GM12878 (cell line): ENCODE measurements around the gene ADAM30. TPM values are rescaled to one million over a fixed set of nuclear protein-coding genes. Genes with fewer than 3 reads are reported as not detected.

Source experiments
- ATAC-seq: fragments of 200-7000 bp; cut with Tn5 transposase; 3 replicates; pipeline ENCODE4 v1.9.1; 2020; ENCODE audit warnings: mild to moderate bottlenecking, moderate library complexity
- BruUV-seq: library from RNA; stranded (reverse); fragments of 400-500 nt; replicated peaks from 2 replicates; lab custom pipeline; 2021; lab: Mats Ljungman, UMichigan
- CTCF ChIA-PET: fragments of 300-600 bp; sonication (Branson Sonifier 250); formaldehyde crosslinking; extraction: SDS; loops from one replicate; lab custom pipeline; 2021; ENCODE audit warnings: inconsistent platforms; lab: Yijun Ruan, JAX
- POLR2A ChIA-PET: fragments of 350-600 bp; formaldehyde crosslinking; extraction: SDS; loops from one replicate; lab custom pipeline; 2021; ENCODE audit warnings: inconsistent platforms; lab: Charles Lee
- RAD21 ChIA-PET: fragments of 300-600 bp; sonication (Branson Sonifier 250); formaldehyde crosslinking; loops from one replicate; lab custom pipeline; 2023; ENCODE audit warnings: antibody characterized with exemption; ENCODE audit not compliant: unreplicated experiment; lab: Charles Lee
- SMC1A ChIA-PET: fragments of 300-600 bp; sonication (Branson Sonifier 250); formaldehyde crosslinking; loops from one replicate; lab custom pipeline; 2023; ENCODE audit not compliant: unreplicated experiment, uncharacterized antibody; lab: Charles Lee
- DNase-seq: peaks from one replicate; pipeline ENCODE4 v3.0.0-alpha.2; 2011; ENCODE audit warnings: low read depth, low spot score
- FAIRE-seq: peaks from 3 replicates; lab custom pipeline; 2011; peaks lifted over from hg19 to GRCh38; lab: Jason Lieb, UNC
- H2AFZ ChIP-seq: 2 replicates; pipeline ENCODE4 v1.6.0; 2011; ENCODE audit warnings: low read depth, low read length, control low read depth; ENCODE audit not compliant: control insufficient read depth
- H3K27ac ChIP-seq: 2 replicates; pipeline ENCODE4 v1.5.1; 2011; ENCODE audit warnings: control low read depth; ENCODE audit not compliant: control insufficient read depth, insufficient read depth
- H3K27me3 ChIP-seq, 2 experiments: replicated peaks in 1 of 2; 2 replicates each; pipeline versions ENCODE4 v1.6.0 to v1.6.1; 2011; ENCODE audit warnings: low read length in 1 of 2; ENCODE audit not compliant: control insufficient read depth in 2 of 2, insufficient read depth in 2 of 2
- H3K36me3 ChIP-seq, 2 experiments: 2 replicates each; pipeline ENCODE4 v1.5.1; 2011; ENCODE audit warnings: low read length in 1 of 2; ENCODE audit not compliant: control insufficient read depth in 2 of 2, insufficient read depth in 2 of 2
- H3K4me1 ChIP-seq: 2 replicates; pipeline ENCODE4 v1.6.1; 2011; ENCODE audit warnings: mild to moderate bottlenecking, low read length, moderate library complexity, mixed read lengths; ENCODE audit not compliant: control insufficient read depth, insufficient read depth
- H3K4me2 ChIP-seq: 2 replicates; pipeline ENCODE4 v1.6.0; 2011; ENCODE audit warnings: control low read depth; ENCODE audit not compliant: control insufficient read depth, insufficient read depth
- H3K4me3 ChIP-seq: fragments of 200-600 bp; sonication (generic); 2 replicates; pipeline ENCODE4 v1.5.1; 2016
- H3K79me2 ChIP-seq: 2 replicates; pipeline ENCODE4 v1.6.0; 2011; ENCODE audit warnings: low read length; ENCODE audit not compliant: control insufficient read depth, insufficient read depth
- H3K9ac ChIP-seq: 2 replicates; pipeline ENCODE4 v1.8.0; 2011; ENCODE audit warnings: low read length, control low read depth, mixed read lengths; ENCODE audit not compliant: control insufficient read depth, insufficient read depth
- H3K9me3 ChIP-seq: replicated peaks from 3 replicates; pipeline ENCODE4 v1.5.1; 2011; ENCODE audit warnings: mild to moderate bottlenecking, low read length; ENCODE audit not compliant: control insufficient read depth, insufficient read depth
- H4K20me1 ChIP-seq: 2 replicates; pipeline ENCODE4 v1.6.0; 2011; ENCODE audit not compliant: control insufficient read depth, insufficient read depth
- BCL11A ChIP-seq: IDR thresholded peaks from 2 replicates; pipeline ENCODE4 v1.6.1; 2011; ENCODE audit warnings: low read depth, low read length
- CBX3 ChIP-seq: fragments of 200-600 bp; sonication (generic); IDR thresholded peaks from 2 replicates; pipeline ENCODE4 v1.6.1; 2016; ENCODE audit warnings: low read depth, borderline replicate concordance
- CBX5 ChIP-seq: sonication (generic); IDR thresholded peaks from 2 replicates; pipeline ENCODE4 v1.6.1; 2016; ENCODE audit warnings: low read depth, moderate library complexity, mild to moderate bottlenecking, inconsistent platforms
- HDGF ChIP-seq: fragments of 450-650 bp; IDR thresholded peaks from 2 replicates; pipeline ENCODE4 v1.6.1; 2016; ENCODE audit warnings: antibody characterized with exemption
- IKZF1 ChIP-seq: fragments of 450-650 bp; conservative IDR thresholded peaks from 2 replicates; pipeline ENCODE4 v1.6.1; 2017; ENCODE audit warnings: antibody characterized with exemption, mild to moderate bottlenecking
- IRF4 ChIP-seq: IDR thresholded peaks from 2 replicates; pipeline ENCODE4 v1.6.1; 2011; ENCODE audit warnings: low read depth, low read length
- RUNX3 ChIP-seq: IDR thresholded peaks from 2 replicates; pipeline ENCODE4 v1.6.1; 2012; ENCODE audit warnings: low read length, inconsistent platforms
- SIX5 ChIP-seq: IDR thresholded peaks from 2 replicates; pipeline ENCODE4 v1.6.1; 2011; ENCODE audit warnings: mild to moderate bottlenecking, low read depth, low read length, moderate library complexity; ENCODE audit not compliant: severe bottlenecking
- SREBF1 ChIP-seq: IDR thresholded peaks from 2 replicates; pipeline ENCODE4 v1.6.1; 2012; ENCODE audit warnings: mild to moderate bottlenecking, low read length
- TBL1XR1 ChIP-seq: IDR thresholded peaks from 2 replicates; pipeline ENCODE4 v1.6.1; 2012; ENCODE audit warnings: low read depth, low read length, improper control_type of control experiment
- WRNIP1 ChIP-seq: IDR thresholded peaks from 2 replicates; pipeline ENCODE4 v1.6.1; 2011; ENCODE audit warnings: low read depth, low read length, improper control_type of control experiment, borderline replicate concordance
- YY1 ChIP-seq: IDR thresholded peaks from 2 replicates; pipeline ENCODE4 v1.6.1; 2011; ENCODE audit warnings: low read depth, mild to moderate bottlenecking, low read length
- ZNF24 ChIP-seq: fragments of 450-650 bp; IDR thresholded peaks from 2 replicates; pipeline ENCODE4 v1.6.1; 2017; ENCODE audit warnings: antibody characterized with exemption, mild to moderate bottlenecking
- ZNF274 ChIP-seq: IDR thresholded peaks from one replicate; pipeline ENCODE4 v1.8.0; 2011; ENCODE audit not compliant: insufficient read length, insufficient read depth
- WGBS: methylation state at CpG from one replicate; pipeline ENCODE4 v1.1.6; 2016; ENCODE audit warnings: low lambda C conversion rate; ENCODE audit not compliant: insufficient replicate concordance, insufficient coverage; ENCODE audit errors: missing lambda C conversion rate; 5-methylcytosine and 5-hydroxymethylcytosine counted together
- in situ Hi-C: fragments of 300-500 bp; cut with MboI; formaldehyde crosslinking; loops from 9 replicates; pipeline ENCODE4 v1.14.3; 2018; ENCODE audit warnings: mixed read lengths
- intact Hi-C: fragments of 100-400 bp; cut with micrococcal nuclease; formaldehyde crosslinking; loops from one replicate; pipeline ENCODE4 v1.14.2; 2022; ENCODE audit not compliant: unreplicated experiment
- polyA plus RNA-seq, 11 experiments: library from polyadenylated mRNA; depleted of rRNA in 4 of 11; unstranded in 6 of 11; stranded (reverse) in 5 of 11; fragments of >200 nt; fragmentation: Nextera tagmentation in 4 of 11; fragmentation: Illumina TruSeq in 1 of 11; extraction: Ambion mirVana in 4 of 11; extraction: Trizol in 1 of 11; gene quantifications; 1 replicate in 1 of 11; 2 replicates in 10 of 11; pipeline versions ENCODE4 v1.2.1 to v1.2.3, GENCODE V29; 2011 to 2016; ENCODE audit warnings: inconsistent platforms in 2 of 11, missing spikeins in 2 of 11, low read depth in 1 of 11
- total RNA-seq, 4 experiments: library from RNA; depleted of rRNA in 3 of 4; stranded (reverse); fragments of >200 nt in 3 of 4; fragmentation: Illumina TruSeq in 1 of 4; extraction: Trizol in 1 of 4; gene quantifications; 2 replicates each; pipeline versions ENCODE4 v1.2.1 to v1.2.3, GENCODE V29; 2013 to 2021
- TF ChIP-seq, protein P1 (sequence below): fragments of 450-650 bp; IDR thresholded peaks from 2 replicates; pipeline ENCODE4 v1.6.1; 2017; ENCODE audit warnings: mild to moderate bottlenecking
- TF ChIP-seq, protein P2 (sequence below): IDR thresholded peaks from 2 replicates; pipeline ENCODE4 v1.6.1; 2011; ENCODE audit warnings: mild to moderate bottlenecking, low read depth, low read length, moderate library complexity; ENCODE audit not compliant: insufficient replicate concordance
- TF ChIP-seq, protein P3 (sequence below): fragments of 450-650 bp; IDR thresholded peaks from 2 replicates; pipeline ENCODE4 v1.6.1; 2016; ENCODE audit warnings: mild to moderate bottlenecking, moderate library complexity, borderline replicate concordance

The ADAM30 gene
- total and polyA plus RNA-seq, 10 of the 15 experiments (the other 5 are each of a cell fraction or from before 2014, with no cell fraction given): not detected

DNA sequence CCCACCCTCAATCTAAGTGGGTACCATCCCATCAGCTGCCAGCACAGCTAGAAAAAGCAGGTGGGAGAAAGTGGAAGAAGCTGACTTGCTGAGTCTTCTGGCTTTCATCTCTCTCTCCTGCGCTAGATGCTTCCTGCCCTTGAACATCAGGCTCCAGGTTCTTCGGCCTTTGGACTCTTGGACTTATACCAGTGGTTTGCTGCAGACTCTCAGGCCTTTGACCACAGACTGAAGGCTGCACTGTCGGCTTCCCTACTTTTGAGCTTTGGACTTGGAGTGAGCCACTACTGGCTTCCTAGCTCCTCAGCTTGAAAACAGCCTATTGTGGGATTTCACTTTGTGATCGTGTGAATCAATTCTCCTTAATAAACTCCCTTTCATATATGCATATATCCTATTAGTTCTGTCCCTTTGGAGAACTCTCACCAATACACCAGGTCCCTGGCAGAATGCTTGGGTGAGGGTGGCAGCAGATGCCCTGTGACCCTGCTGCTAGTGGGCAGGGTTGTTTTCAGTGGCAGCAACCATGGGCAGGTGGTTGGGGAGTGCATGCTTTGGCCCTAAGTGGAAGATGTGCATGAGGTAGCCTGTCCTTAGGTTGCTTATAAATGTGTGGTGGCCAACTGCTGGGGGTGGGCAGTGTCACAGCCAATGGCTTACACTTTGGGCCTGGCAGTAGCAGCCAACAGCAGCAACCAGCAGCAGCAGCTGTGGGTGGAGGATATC, 10.8 kb upstream of the ADAM30 start:
- H3K79me2 ChIP-seq: no peaks in the 10 kb centered on the region
- no peak for DNase-seq
- H4K20me1 ChIP-seq: no peaks in the 10 kb centered on the region
- no peak overlapping the region for H3K9ac ChIP-seq
- no peaks in the 10 kb centered on the region; a peak in 2 of 4 replicates for H3K27me3 ChIP-seq
- ATAC-seq: no peak
- no peaks in the 10 kb centered on the region for H3K4me1 ChIP-seq
- no peak for FAIRE-seq
- ChIA-PET POLR2A (no interaction called here), RAD21 (no interaction called here), SMC1A (interaction anchor here (0.6 kb wide), 1 partner anchor 75 kb away, joined by 3 read pairs; no protein-coding TSS in a partner anchor), CTCF (no interaction called here)
- no peaks in the 10 kb centered on the region for H3K36me3 ChIP-seq
- H2AFZ ChIP-seq: no peak overlapping the region
- no peak overlapping the region for H3K4me3 ChIP-seq
- in situ Hi-C loops: no loop called here
- H3K4me2 ChIP-seq: no peak overlapping the region
- WGBS: 44% methylated on average over 4 of the region's 4 CpGs
- no peaks in the 10 kb centered on the region for H3K9me3 ChIP-seq
- no peak overlapping the region for H3K27ac ChIP-seq
- TF ChIP-seq IKZF1: no peak
- TF ChIP-seq ZNF274: no peak
- TF ChIP-seq, protein P1, sequence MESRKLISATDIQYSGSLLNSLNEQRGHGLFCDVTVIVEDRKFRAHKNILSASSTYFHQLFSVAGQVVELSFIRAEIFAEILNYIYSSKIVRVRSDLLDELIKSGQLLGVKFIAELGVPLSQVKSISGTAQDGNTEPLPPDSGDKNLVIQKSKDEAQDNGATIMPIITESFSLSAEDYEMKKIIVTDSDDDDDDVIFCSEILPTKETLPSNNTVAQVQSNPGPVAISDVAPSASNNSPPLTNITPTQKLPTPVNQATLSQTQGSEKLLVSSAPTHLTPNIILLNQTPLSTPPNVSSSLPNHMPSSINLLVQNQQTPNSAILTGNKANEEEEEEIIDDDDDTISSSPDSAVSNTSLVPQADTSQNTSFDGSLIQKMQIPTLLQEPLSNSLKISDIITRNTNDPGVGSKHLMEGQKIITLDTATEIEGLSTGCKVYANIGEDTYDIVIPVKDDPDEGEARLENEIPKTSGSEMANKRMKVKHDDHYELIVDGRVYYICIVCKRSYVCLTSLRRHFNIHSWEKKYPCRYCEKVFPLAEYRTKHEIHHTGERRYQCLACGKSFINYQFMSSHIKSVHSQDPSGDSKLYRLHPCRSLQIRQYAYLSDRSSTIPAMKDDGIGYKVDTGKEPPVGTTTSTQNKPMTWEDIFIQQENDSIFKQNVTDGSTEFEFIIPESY: no peak
- no peak for TF ChIP-seq RUNX3
- TF ChIP-seq, protein P2, sequence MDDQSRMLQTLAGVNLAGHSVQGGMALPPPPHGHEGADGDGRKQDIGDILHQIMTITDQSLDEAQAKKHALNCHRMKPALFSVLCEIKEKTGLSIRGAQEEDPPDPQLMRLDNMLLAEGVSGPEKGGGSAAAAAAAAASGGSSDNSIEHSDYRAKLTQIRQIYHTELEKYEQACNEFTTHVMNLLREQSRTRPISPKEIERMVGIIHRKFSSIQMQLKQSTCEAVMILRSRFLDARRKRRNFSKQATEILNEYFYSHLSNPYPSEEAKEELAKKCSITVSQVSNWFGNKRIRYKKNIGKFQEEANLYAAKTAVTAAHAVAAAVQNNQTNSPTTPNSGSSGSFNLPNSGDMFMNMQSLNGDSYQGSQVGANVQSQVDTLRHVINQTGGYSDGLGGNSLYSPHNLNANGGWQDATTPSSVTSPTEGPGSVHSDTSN: no peak
- no peak for TF ChIP-seq CBX5
- TF ChIP-seq SREBF1: no peak
- no peak for TF ChIP-seq WRNIP1
- TF ChIP-seq HDGF: no peak
- TF ChIP-seq BCL11A: no peak
- TF ChIP-seq TBL1XR1: no peak
- no peak for TF ChIP-seq YY1
- no peak for TF ChIP-seq ZNF24
- no peak for TF ChIP-seq SIX5
- TF ChIP-seq, protein P3, sequence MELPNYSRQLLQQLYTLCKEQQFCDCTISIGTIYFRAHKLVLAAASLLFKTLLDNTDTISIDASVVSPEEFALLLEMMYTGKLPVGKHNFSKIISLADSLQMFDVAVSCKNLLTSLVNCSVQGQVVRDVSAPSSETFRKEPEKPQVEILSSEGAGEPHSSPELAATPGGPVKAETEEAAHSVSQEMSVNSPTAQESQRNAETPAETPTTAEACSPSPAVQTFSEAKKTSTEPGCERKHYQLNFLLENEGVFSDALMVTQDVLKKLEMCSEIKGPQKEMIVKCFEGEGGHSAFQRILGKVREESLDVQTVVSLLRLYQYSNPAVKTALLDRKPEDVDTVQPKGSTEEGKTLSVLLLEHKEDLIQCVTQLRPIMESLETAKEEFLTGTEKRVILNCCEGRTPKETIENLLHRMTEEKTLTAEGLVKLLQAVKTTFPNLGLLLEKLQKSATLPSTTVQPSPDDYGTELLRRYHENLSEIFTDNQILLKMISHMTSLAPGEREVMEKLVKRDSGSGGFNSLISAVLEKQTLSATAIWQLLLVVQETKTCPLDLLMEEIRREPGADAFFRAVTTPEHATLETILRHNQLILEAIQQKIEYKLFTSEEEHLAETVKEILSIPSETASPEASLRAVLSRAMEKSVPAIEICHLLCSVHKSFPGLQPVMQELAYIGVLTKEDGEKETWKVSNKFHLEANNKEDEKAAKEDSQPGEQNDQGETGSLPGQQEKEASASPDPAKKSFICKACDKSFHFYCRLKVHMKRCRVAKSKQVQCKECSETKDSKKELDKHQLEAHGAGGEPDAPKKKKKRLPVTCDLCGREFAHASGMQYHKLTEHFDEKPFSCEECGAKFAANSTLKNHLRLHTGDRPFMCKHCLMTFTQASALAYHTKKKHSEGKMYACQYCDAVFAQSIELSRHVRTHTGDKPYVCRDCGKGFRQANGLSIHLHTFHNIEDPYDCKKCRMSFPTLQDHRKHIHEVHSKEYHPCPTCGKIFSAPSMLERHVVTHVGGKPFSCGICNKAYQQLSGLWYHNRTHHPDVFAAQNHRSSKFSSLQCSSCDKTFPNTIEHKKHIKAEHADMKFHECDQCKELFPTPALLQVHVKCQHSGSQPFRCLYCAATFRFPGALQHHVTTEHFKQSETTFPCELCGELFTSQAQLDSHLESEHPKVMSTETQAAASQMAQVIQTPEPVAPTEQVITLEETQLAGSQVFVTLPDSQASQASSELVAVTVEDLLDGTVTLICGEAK: no peak
- TF ChIP-seq IRF4: no peak
- TF ChIP-seq CBX3: no peak
- TF ChIP-seq, all 136 proteins: peak for 0
- BruUV-seq: no TSS peak
- intact Hi-C loops: no loop called here
